Suprapubic skin (tissue), 4 donors: ENCODE data around the gene ARVCF.

ENCODE experiments used
- CTCF ChIP-seq, 2 donors: fragments of 200-600 bp in 1 of 2; fragments of 450-650 bp in 1 of 2; sonication (generic) in 1 of 2; IDR thresholded peaks; one replicate each; pipeline ENCODE4 v1.5.1; 2016 to 2019; ENCODE audit warnings: antibody characterized with exemption in 2 of 2, mild to moderate bottlenecking in 1 of 2, moderate library complexity in 1 of 2
- EP300 ChIP-seq: sonication (generic); formaldehyde crosslinking; IDR thresholded peaks from one replicate; pipeline ENCODE4 v1.6.1; 2017; ENCODE audit warnings: antibody characterized with exemption
- POLR2A ChIP-seq, 2 donors: fragments of 450-650 bp; IDR thresholded peaks; one replicate each; pipeline ENCODE4 v1.6.1; 2017; ENCODE audit warnings: antibody characterized with exemption in 2 of 2, mild to moderate bottlenecking in 2 of 2, moderate library complexity in 2 of 2
- POLR2AphosphoS5 ChIP-seq, 3 donors: sonication (generic); formaldehyde crosslinking; IDR thresholded peaks; one replicate each; pipeline ENCODE4 v1.6.1; 2017; ENCODE audit warnings: antibody characterized with exemption in 3 of 3

- TF ChIP-seq CTCF (IDR thresholded peaks at IDR 0.05), result no peak
- TF ChIP-seq POLR2A (IDR thresholded peaks at IDR 0.05), result no peak
- no peak for TF ChIP-seq POLR2AphosphoS5 (IDR thresholded peaks at IDR 0.05)
- TF ChIP-seq EP300, result no peak
Measured at GRCh38 chr22:20058989-20059770, 42.6 kb upstream of the ARVCF start.
